Measurements from ENCODE around the gene MICA. TPM values are rescaled to one million over a fixed set of nuclear protein-coding genes. Genes with fewer than 3 reads are reported as not detected.

MICA gene
- total and polyA plus RNA-seq, 4 donors: 3.2 to 9.1 (median 4.2) TPM

GRCh38 chr6:31356946-31357466 lies 46.4 kb upstream of the MICA start, which contains the start of gene HLA-B:
Gene HLA-B, minus strand, starts transcription at chr6:31357179. Its CDS starts 21 bp downstream, at chr6:31357158.
- peaks cover 3 to 17% (median 11%) of the 10 kb centered on the region in 4 donors for H3K4me1 ChIP-seq (ENCODE audit: control insufficient read depth in 4 of 4, insufficient read depth in 4 of 4, low read length in 3 of 4)
- H3K27ac ChIP-seq (ENCODE audit: low read depth in 1 of 2, low read length in 2 of 2): peak within 1 kb of the TSS; percentile 82 to 90

More at GRCh38 chr6:31356946-31357466, 46.4 kb upstream of the MICA start, which contains the start of gene HLA-B:
- Histone ChIP-seq H3K4me3 (ENCODE audit: low read depth in 1 of 3, low read length in 3 of 3) (peak within 1 kb of the TSS; percentile 72 to 82 (median 75)), H3K9ac (ENCODE audit: low read depth in 1 of 2, low read length in 2 of 2) (peak within 1 kb of the TSS; percentile 94 to 97), H3K9me3 (ENCODE audit: control insufficient read depth in 4 of 4, low read length in 3 of 4) (no peaks in the 10 kb centered on the region), H3K27me3 (ENCODE audit: control insufficient read depth in 4 of 4, insufficient read depth in 4 of 4, low read length in 3 of 4) (no peaks in the 10 kb centered on the region), H3K36me3 (ENCODE audit: control insufficient read depth in 4 of 4, insufficient read depth in 3 of 4, low read depth in 1 of 4, low read length in 3 of 4) (peaks cover 2 to 9% (median 7%) of the 10 kb centered on the region in 4 donors)
- under 1% methylated on average over 39 of the region's 39 CpGs for WGBS
- TF ChIP-seq GABPA (IDR thresholded peaks at IDR 0.05 in 1 of 2, conservative IDR thresholded peaks at IDR 0.05 in 1 of 2) (no peak), HNF4A (conservative IDR thresholded peaks at IDR 0.05) (no peak), REST (IDR thresholded peaks at IDR 0.05) (no peak), ZBTB33 (IDR thresholded peaks at IDR 0.05) (no peak), CTCF (IDR thresholded peaks at IDR 0.05; ENCODE audit: low read depth, low read length, missing input control) (no peak), TAF1 (conservative IDR thresholded peaks at IDR 0.05) (no peak), RAD21 (IDR thresholded peaks at IDR 0.05) (no peak), YY1 (IDR thresholded peaks at IDR 0.05) (no peak), EGR1 (IDR thresholded peaks at IDR 0.05; ENCODE audit: low read depth in 2 of 2) (no peak), RXRA (IDR thresholded peaks at IDR 0.05) (no peak), ATF3 (IDR thresholded peaks at IDR 0.05) (no peak), HNF4G (IDR thresholded peaks at IDR 0.05) (no peak), JUND (IDR thresholded peaks at IDR 0.05) (no peak), SP1 (IDR thresholded peaks at IDR 0.05) (no peak), NR2F2 (IDR thresholded peaks at IDR 0.05) (no peak), FOXA2 (IDR thresholded peaks at IDR 0.05) (no peak), MAX (IDR thresholded peaks at IDR 0.05) (no peak)
- peak; percentile 69 for DNase-seq (ENCODE audit: low spot score)

Data from liver (tissue), 9 donors.